Thoracic aorta (tissue), 2 donors: Measurements from ENCODE around the gene GFPT2. TPM values are rescaled to one million over a fixed set of nuclear protein-coding genes. Genes with fewer than 3 reads are reported as not detected.

Source experiments
- ATAC-seq: fragments of 150-250 bp; one replicate; pipeline ENCODE4 v1.8.0; 2017; ENCODE audit warnings: low read depth; ENCODE audit not compliant: insufficient number of reproducible peaks, low FRiP score
- DNase-seq: peaks from one replicate; pipeline ENCODE4 v3.0.0-alpha.2; 2020; ENCODE audit warnings: low spot score
- H3K27ac ChIP-seq, 2 donors: fragments of 200-600 bp; sonication (generic); 1 replicate in 1 of 2; 2 replicates in 1 of 2; pipeline ENCODE4 v1.5.1; 2016; ENCODE audit warnings: mild to moderate bottlenecking in 2 of 2, moderate library complexity in 2 of 2
- H3K27me3 ChIP-seq: fragments of 200-600 bp; sonication (generic); replicated peaks from 2 replicates; pipeline ENCODE4 v1.6.0; 2016; ENCODE audit warnings: mild to moderate bottlenecking; ENCODE audit not compliant: insufficient read depth
- H3K36me3 ChIP-seq: fragments of 200-600 bp; sonication (generic); one replicate; pipeline ENCODE4 v1.5.1; 2016
- H3K4me1 ChIP-seq, 2 donors: fragments of 200-600 bp; sonication (generic); 1 replicate in 1 of 2; 2 replicates in 1 of 2; pipeline versions ENCODE4 v1.5.1 to v1.6.0; 2016; ENCODE audit warnings: low read depth in 2 of 2, mild to moderate bottlenecking in 1 of 2; ENCODE audit not compliant: control insufficient read depth in 1 of 2
- H3K4me3 ChIP-seq: fragments of 200-600 bp; sonication (generic); 2 replicates; pipeline ENCODE4 v1.5.1; 2016; ENCODE audit warnings: mild to moderate bottlenecking
- H3K9me3 ChIP-seq: fragments of 200-600 bp; sonication (generic); 2 replicates; pipeline ENCODE4 v1.5.1; 2016
- total RNA-seq, 2 donors: library from RNA; depleted of rRNA; stranded (reverse); fragments of >200 nt; gene quantifications; one replicate each; pipeline versions ENCODE4 v1.1.0 to v1.2.3, GENCODE V29; 2016
- TF ChIP-seq, protein P1 (sequence below): fragments of 200-600 bp; sonication (generic); IDR thresholded peaks from one replicate; pipeline ENCODE4 v1.5.1; 2019; ENCODE audit warnings: antibody characterized with exemption

Gene GFPT2
- total RNA-seq, 2 donors from 2014 or later = 32.1 to 136 TPM

DNA sequence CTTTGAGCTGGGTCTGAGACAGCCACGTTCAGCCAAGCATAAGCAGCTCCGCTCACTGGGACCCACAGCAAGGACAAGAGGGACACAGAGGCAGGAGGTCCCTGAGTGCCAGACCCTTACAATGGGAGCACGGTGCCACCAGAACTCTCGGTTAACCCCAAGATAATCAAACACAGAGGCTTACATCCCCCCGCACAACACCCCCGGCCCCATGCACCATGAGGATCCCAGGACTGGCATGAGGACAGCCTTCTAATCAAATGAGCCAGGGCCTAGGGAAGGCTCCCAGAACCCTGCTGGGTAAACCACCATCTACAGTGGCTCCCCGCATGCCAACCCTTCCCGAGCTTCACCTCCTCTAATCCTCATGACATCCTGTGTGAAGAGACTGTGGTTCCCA lies 7.4 kb downstream of the GFPT2 start:
- H3K9me3 ChIP-seq = no peaks in the 10 kb centered on the region
- ATAC-seq = no peak

GRCh38 chr5:180345186-180345585 lies 8.0 kb downstream of the GFPT2 start:
- Histone ChIP-seq H3K27ac (no peak overlapping the region), H3K4me3 (no peak overlapping the region), H3K4me1 (peaks cover 0 to 3% of the 10 kb centered on the region in 2 donors), H3K9me3 (no peaks in the 10 kb centered on the region), H3K27me3 (no peaks in the 10 kb centered on the region), H3K36me3 (no peaks in the 10 kb centered on the region)
- TF ChIP-seq, protein P1, sequence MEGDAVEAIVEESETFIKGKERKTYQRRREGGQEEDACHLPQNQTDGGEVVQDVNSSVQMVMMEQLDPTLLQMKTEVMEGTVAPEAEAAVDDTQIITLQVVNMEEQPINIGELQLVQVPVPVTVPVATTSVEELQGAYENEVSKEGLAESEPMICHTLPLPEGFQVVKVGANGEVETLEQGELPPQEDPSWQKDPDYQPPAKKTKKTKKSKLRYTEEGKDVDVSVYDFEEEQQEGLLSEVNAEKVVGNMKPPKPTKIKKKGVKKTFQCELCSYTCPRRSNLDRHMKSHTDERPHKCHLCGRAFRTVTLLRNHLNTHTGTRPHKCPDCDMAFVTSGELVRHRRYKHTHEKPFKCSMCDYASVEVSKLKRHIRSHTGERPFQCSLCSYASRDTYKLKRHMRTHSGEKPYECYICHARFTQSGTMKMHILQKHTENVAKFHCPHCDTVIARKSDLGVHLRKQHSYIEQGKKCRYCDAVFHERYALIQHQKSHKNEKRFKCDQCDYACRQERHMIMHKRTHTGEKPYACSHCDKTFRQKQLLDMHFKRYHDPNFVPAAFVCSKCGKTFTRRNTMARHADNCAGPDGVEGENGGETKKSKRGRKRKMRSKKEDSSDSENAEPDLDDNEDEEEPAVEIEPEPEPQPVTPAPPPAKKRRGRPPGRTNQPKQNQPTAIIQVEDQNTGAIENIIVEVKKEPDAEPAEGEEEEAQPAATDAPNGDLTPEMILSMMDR = no peak
- ATAC-seq = no peak
- no peak for DNase-seq

More for the DNA sequence above, 7.4 kb downstream of the GFPT2 start:
- H3K36me3 ChIP-seq = no peaks in the 10 kb centered on the region
- TF ChIP-seq, protein P1 = no peak
- H3K4me3 ChIP-seq = no peak overlapping the region
- H3K27me3 ChIP-seq = no peaks in the 10 kb centered on the region
- no peak for DNase-seq
- no peak overlapping the region for H3K27ac ChIP-seq
- H3K4me1 ChIP-seq = peaks cover 0 to 3% of the 10 kb centered on the region in 2 donors

GRCh38 chr5:180344696-180344999 lies 8.5 kb downstream of the GFPT2 start:
- TF ChIP-seq, protein P1 = no peak
- no peak overlapping the region for H3K27ac ChIP-seq
- ATAC-seq = no peak

DNA sequence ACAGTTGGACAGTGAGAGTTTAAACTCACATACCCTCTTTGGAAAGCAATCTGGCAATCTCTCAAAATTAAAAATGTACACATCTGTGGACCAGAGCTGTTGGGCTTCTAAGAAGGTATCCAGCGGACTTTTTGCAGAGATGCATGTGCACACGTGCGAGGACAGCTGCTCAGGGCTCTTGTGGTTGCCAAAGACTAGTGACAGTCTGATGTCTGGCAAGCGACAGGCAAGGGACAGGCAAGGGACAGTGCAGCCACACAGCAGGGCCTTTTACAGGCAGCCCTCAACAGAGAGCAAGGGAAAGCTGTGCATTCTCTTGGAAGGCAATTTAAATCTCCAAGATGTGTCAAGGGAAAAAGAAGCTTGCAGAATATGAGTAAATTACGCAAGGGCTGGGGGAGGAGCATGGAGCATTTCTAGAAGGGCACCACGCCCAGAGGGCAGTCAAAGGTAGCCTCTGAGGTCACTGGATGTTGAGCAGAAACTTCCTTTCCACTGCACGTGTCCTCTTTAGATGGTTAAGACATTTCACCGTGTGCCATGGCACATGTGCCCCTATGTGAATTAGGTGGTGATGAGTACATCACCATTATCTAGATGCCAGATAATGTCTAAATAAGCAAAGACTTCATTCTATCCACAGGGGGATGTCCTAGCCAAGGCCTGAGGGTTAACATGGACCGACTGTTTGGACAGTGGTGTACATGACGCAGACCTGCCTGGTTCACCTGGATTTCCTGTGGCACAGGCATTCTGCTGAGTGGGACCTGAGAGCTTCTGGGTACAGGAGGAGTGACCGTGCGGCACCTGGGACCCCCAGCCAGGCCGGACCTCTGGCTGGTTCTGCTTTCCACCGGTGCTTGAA lies 9.1 kb downstream of the GFPT2 start:
- no peak overlapping the region for H3K4me3 ChIP-seq
- H3K36me3 ChIP-seq = no peaks in the 10 kb centered on the region
- TF ChIP-seq, protein P1 = no peak
- H3K27ac ChIP-seq = no peak overlapping the region
- H3K27me3 ChIP-seq = no peaks in the 10 kb centered on the region
- H3K4me1 ChIP-seq = peaks cover 0 to 3% of the 10 kb centered on the region in 2 donors
- no peaks in the 10 kb centered on the region for H3K9me3 ChIP-seq
- DNase-seq (no peak), ATAC-seq (no peak)

More at GRCh38 chr5:180344696-180344999, 8.5 kb downstream of the GFPT2 start:
- H3K9me3 ChIP-seq = no peaks in the 10 kb centered on the region
- H3K4me3 ChIP-seq = no peak overlapping the region
- no peaks in the 10 kb centered on the region for H3K36me3 ChIP-seq
- no peak for DNase-seq
- no peaks in the 10 kb centered on the region for H3K27me3 ChIP-seq
- peaks cover 0 to 3% of the 10 kb centered on the region in 2 donors for H3K4me1 ChIP-seq

- no peak overlapping the region for H3K27ac ChIP-seq
- H3K36me3 ChIP-seq = no peaks in the 10 kb centered on the region
- peaks cover 0 to 3% of the 10 kb centered on the region in 2 donors for H3K4me1 ChIP-seq
- DNase-seq = no peak
- no peak for ATAC-seq
- no peak overlapping the region for H3K4me3 ChIP-seq
- H3K9me3 ChIP-seq = no peaks in the 10 kb centered on the region
- TF ChIP-seq, protein P1 = no peak
- H3K27me3 ChIP-seq = no peaks in the 10 kb centered on the region
These were observed 9.9 kb downstream of the GFPT2 start for GRCh38 chr5:180343110-180343830.
